HCT116 (cell line): ENCODE data around the gene SOX2. TPM values are rescaled to one million over a fixed set of nuclear protein-coding genes. Genes with fewer than 3 reads are reported as not detected.

ENCODE experiments used
- ATAC-seq: fragments of 200-7000 bp; cut with Tn5 transposase; 2 replicates; pipeline ENCODE4 v1.9.1; 2020; ENCODE audit warnings: mild to moderate bottlenecking, moderate library complexity
- BruUV-seq: library from RNA; stranded (reverse); fragments of 400-500 nt; replicated peaks from 2 replicates; lab custom pipeline; 2021; lab: Mats Ljungman, UMichigan
- CTCF ChIA-PET: fragments of 300-600 bp; sonication (Branson Sonifier 250); formaldehyde crosslinking; loops from one replicate; lab custom pipeline; 2021; ENCODE audit warnings: antibody characterized with exemption; lab: Charles Lee
- POLR2A ChIA-PET: fragments of 300-600, 350-600 bp; sonication (Branson Sonifier 250); formaldehyde crosslinking; loops from one replicate; lab custom pipeline; 2021; ENCODE audit warnings: antibody characterized with exemption; lab: Charles Lee
- RAD21 ChIA-PET, 2 experiments: fragments of 300-600 bp; sonication (Branson Sonifier 250); formaldehyde crosslinking; loops; one replicate each; lab custom pipeline; 2023; ENCODE audit warnings: low total read pairs in 2 of 2; ENCODE audit not compliant: uncharacterized antibody in 2 of 2, unreplicated experiment in 2 of 2, low non-redundant PET in 1 of 2; lab: Charles Lee
- DNase-seq: peaks from one replicate; pipeline ENCODE4 v3.0.0-alpha.2; 2010; ENCODE audit warnings: low read depth, low spot score
- H2AFZ ChIP-seq: fragments of 200-600 bp; shearing (Covaris generic), sonication (generic); 2 replicates; pipeline ENCODE4 v1.6.1; 2017; ENCODE audit warnings: low read depth, mixed run types, mixed read lengths, antibody characterized with exemption, low read length; ENCODE audit not compliant: poor library complexity, severe bottlenecking
- H3K27ac ChIP-seq: 2 replicates; pipeline ENCODE4 v1.5.1; 2012; ENCODE audit warnings: low read depth, low read length
- H3K27me3 ChIP-seq: fragments of 200-600 bp; sonication (generic); 2 replicates; pipeline ENCODE4 v1.6.1; 2016; ENCODE audit warnings: mixed run types, low read length, mixed read lengths; ENCODE audit not compliant: insufficient read depth
- H3K36me3 ChIP-seq, 2 experiments: fragments of 200-500 bp in 1 of 2; fragments of 200-600 bp in 1 of 2; sonication (Bioruptor generic) in 1 of 2; sonication (generic) in 1 of 2; 2 replicates each; pipeline versions ENCODE4 v1.5.1 to v1.6.1; 2014 to 2016; ENCODE audit warnings: low read length in 2 of 2, inconsistent platforms in 1 of 2, mixed read lengths in 1 of 2, mixed run types in 1 of 2; ENCODE audit not compliant: insufficient read depth in 2 of 2, control insufficient read depth in 1 of 2
- H3K4me1 ChIP-seq, 2 experiments: fragments of 200-600 bp in 1 of 2; sonication (generic) in 1 of 2; 2 replicates each; pipeline versions ENCODE4 v1.5.1 to v1.6.1; 2012 to 2017; ENCODE audit warnings: low read length in 2 of 2, inconsistent platforms in 1 of 2, mild to moderate bottlenecking in 1 of 2, mixed read lengths in 1 of 2, mixed run types in 1 of 2, moderate library complexity in 1 of 2; ENCODE audit not compliant: insufficient read depth in 2 of 2, control insufficient read depth in 1 of 2
- H3K4me2 ChIP-seq: fragments of 200-600 bp; sonication (generic); 2 replicates; pipeline ENCODE4 v1.6.1; 2017; ENCODE audit warnings: mixed run types, low read length, mixed read lengths
- H3K4me3 ChIP-seq, 2 experiments: fragments of 200-600 bp in 1 of 2; sonication (generic) in 1 of 2; replicated peaks in 1 of 2; 2 replicates each; pipeline ENCODE4 v1.5.1; 2011 to 2016; ENCODE audit warnings: low read length in 2 of 2, control low read depth in 1 of 2, low read depth in 1 of 2, mild to moderate bottlenecking in 1 of 2, mixed read lengths in 1 of 2, mixed run types in 1 of 2
- H3K79me2 ChIP-seq: fragments of 200-600 bp; sonication (generic); 2 replicates; pipeline ENCODE4 v1.6.1; 2017; ENCODE audit warnings: mild to moderate bottlenecking, mixed run types, low read length, moderate library complexity, mixed read lengths; ENCODE audit not compliant: insufficient read depth
- H3K9ac ChIP-seq: fragments of 200-600 bp; sonication (generic); 2 replicates; pipeline ENCODE4 v1.6.1; 2016; ENCODE audit warnings: low read length, mixed read lengths
- H3K9me2 ChIP-seq: fragments of 200-600 bp; sonication (generic), shearing (Covaris generic); 2 replicates; pipeline ENCODE4 v1.6.1; 2017; ENCODE audit warnings: mixed run types, mild to moderate bottlenecking, moderate library complexity; ENCODE audit not compliant: insufficient read depth
- H3K9me3 ChIP-seq, 2 experiments: fragments of 200-500 bp in 1 of 2; fragments of 200-600 bp in 1 of 2; sonication (Bioruptor generic) in 1 of 2; sonication (generic) in 1 of 2; 2 replicates each; pipeline ENCODE4 v1.6.1; 2014 to 2017; ENCODE audit warnings: low read length in 2 of 2, mixed read lengths in 2 of 2, inconsistent platforms in 1 of 2, low read depth in 1 of 2, mild to moderate bottlenecking in 1 of 2, mixed run types in 1 of 2, moderate library complexity in 1 of 2; ENCODE audit not compliant: control insufficient read depth in 1 of 2, insufficient read depth in 1 of 2
- H4K20me1 ChIP-seq: fragments of 200-600 bp; sonication (generic), shearing (Covaris generic); 2 replicates; pipeline ENCODE4 v1.6.1; 2017; ENCODE audit warnings: mixed run types, mild to moderate bottlenecking, moderate library complexity; ENCODE audit not compliant: insufficient read depth
- ATF3 ChIP-seq: IDR thresholded peaks from 2 replicates; pipeline ENCODE4 v1.6.1; 2012
- CBX3 ChIP-seq: IDR thresholded peaks from 2 replicates; pipeline ENCODE4 v1.6.1; 2012; ENCODE audit warnings: low read depth
- EZH2 ChIP-seq: fragments of 200-600 bp; sonication (generic); IDR thresholded peaks from 2 replicates; pipeline ENCODE4 v1.6.1; 2017; ENCODE audit warnings: antibody characterized with exemption, mixed run types
- FOSL1 ChIP-seq: IDR thresholded peaks from 2 replicates; pipeline ENCODE4 v1.6.1; 2012; ENCODE audit warnings: low read depth
- JUND ChIP-seq: IDR thresholded peaks from 2 replicates; pipeline ENCODE4 v1.6.1; 2012
- POLR2A ChIP-seq: IDR thresholded peaks from 2 replicates; pipeline ENCODE4 v1.7.0; 2011; ENCODE audit warnings: borderline replicate concordance; ENCODE audit not compliant: insufficient read depth, insufficient read length; ENCODE audit errors: extremely low read depth
- ZFX ChIP-seq: fragments of 450-650 bp; IDR thresholded peaks from 2 replicates; pipeline ENCODE4 v1.6.1; 2017
- ZNF274 ChIP-seq: fragments of 200-500 bp; sonication (Bioruptor generic); IDR thresholded peaks from 2 replicates; pipeline ENCODE4 v1.6.1; 2014; ENCODE audit warnings: mild to moderate bottlenecking, low read depth, low read length, inconsistent platforms
- intact Hi-C: fragments of 100-400 bp; cut with micrococcal nuclease; formaldehyde crosslinking; loops from 2 replicates; pipeline ENCODE4 v1.10.0; 2022
- total RNA-seq: library from RNA; stranded (reverse); gene quantifications from one replicate; pipeline ENCODE4 v1.2.1, GENCODE V29; 2021; ENCODE audit not compliant: unreplicated experiment

The SOX2 gene
- total RNA-seq, 1 experiment from 2014 or later: 0.15 TPM

- no peaks in the 10 kb centered on the region for H3K36me3 ChIP-seq
- RAD21 ChIA-PET: no interaction called here
- H3K9me2 ChIP-seq: no peaks in the 10 kb centered on the region
- no peak overlapping the region for H3K4me3 ChIP-seq
- H3K79me2 ChIP-seq: no peaks in the 10 kb centered on the region
- intact Hi-C loops: no loop called here
- no peak overlapping the region for H2AFZ ChIP-seq
- H3K27ac ChIP-seq: no peak overlapping the region
- H3K4me2 ChIP-seq: no peak overlapping the region
- ATAC-seq (no peak), DNase-seq (no peak)
- H3K4me1 ChIP-seq: peaks cover 11 to 16% of the 10 kb centered on the region in 2 experiments; a peak in 2 of 4 replicates
- CTCF ChIA-PET: interaction anchor here (1.2 kb wide), 1 partner anchor 13 kb away, joined by 3 read pairs; no protein-coding TSS in a partner anchor
- no TSS peak for BruUV-seq
- H3K9me3 ChIP-seq: no peaks in the 10 kb centered on the region
- POLR2A ChIA-PET: no interaction called here
- 0 out of 2 replicates have a peak, but pooled peaks cover 3% of the 10 kb centered on the region for H3K27me3 ChIP-seq
- no peak overlapping the region for H3K9ac ChIP-seq
- TF ChIP-seq ZNF274 (no peak), CBX3 (no peak), JUND (no peak), POLR2A (no peak), ATF3 (no peak), FOSL1 (no peak), ZFX (no peak), EZH2 (no peak)
- no peaks in the 10 kb centered on the region for H4K20me1 ChIP-seq
Measured at GRCh38 chr3:181713676-181714612, 2.2 kb downstream of the SOX2 start.
